ENCODE measurements around the gene IGFBPL1. TPM values are rescaled to one million over a fixed set of nuclear protein-coding genes. Genes with fewer than 3 reads are reported as not detected.

IGFBPL1 gene
- total and polyA plus RNA-seq, 10 of the 15 experiments (the other 5 are each of a cell fraction or from before 2014, with no cell fraction given) = 0.25 TPM; not detected in 9

DNA sequence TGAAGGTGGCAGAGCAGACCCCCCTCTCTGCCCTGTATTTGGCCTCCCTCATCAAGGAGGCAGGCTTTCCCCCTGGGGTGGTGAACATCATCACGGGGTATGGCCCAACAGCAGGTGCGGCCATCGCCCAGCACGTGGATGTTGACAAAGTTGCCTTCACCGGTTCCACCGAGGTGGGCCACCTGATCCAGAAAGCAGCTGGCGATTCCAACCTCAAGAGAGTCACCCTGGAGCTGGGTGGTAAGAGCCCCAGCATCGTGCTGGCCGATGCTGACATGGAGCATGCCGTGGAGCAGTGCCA lies 27.9 kb downstream of the IGFBPL1 start:
- Histone ChIP-seq H3K9me3 (replicated peaks; ENCODE audit: control insufficient read depth, insufficient read depth, low read length) (no peaks in the 10 kb centered on the region), H3K79me2 (ENCODE audit: control insufficient read depth, insufficient read depth, low read length) (peaks cover 10% of the 10 kb centered on the region), H3K4me1 (ENCODE audit: control insufficient read depth, insufficient read depth, low read length) (peaks cover 3% of the 10 kb centered on the region; the same call in 1 of the 2 replicates), H3K4me2 (ENCODE audit: control insufficient read depth, insufficient read depth) (no peak overlapping the region), H3K4me3 (no peak overlapping the region), H3K27ac (ENCODE audit: control insufficient read depth, insufficient read depth) (no peak overlapping the region), H2AFZ (ENCODE audit: control insufficient read depth, low read depth, low read length) (no peak overlapping the region), H4K20me1 (ENCODE audit: control insufficient read depth, insufficient read depth) (no peaks in the 10 kb centered on the region), H3K27me3 (replicated peaks in 1 of 2; ENCODE audit: control insufficient read depth in 2 of 2, insufficient read depth in 2 of 2, low read length in 1 of 2) (no peaks in the 10 kb centered on the region), H3K9ac (ENCODE audit: control insufficient read depth, insufficient read depth, low read length) (no peak overlapping the region), H3K36me3 (ENCODE audit: control insufficient read depth in 2 of 2, insufficient read depth in 2 of 2, low read length in 1 of 2) (peaks cover 2 to 4% of the 10 kb centered on the region in 2 experiments; a peak in 3 of 4 replicates)
- WGBS (ENCODE audit: insufficient coverage, insufficient replicate concordance, low lambda C conversion rate, missing lambda C conversion rate) = 89% methylated on average over 10 of the region's 10 CpGs
- TF ChIP-seq, protein P1, sequence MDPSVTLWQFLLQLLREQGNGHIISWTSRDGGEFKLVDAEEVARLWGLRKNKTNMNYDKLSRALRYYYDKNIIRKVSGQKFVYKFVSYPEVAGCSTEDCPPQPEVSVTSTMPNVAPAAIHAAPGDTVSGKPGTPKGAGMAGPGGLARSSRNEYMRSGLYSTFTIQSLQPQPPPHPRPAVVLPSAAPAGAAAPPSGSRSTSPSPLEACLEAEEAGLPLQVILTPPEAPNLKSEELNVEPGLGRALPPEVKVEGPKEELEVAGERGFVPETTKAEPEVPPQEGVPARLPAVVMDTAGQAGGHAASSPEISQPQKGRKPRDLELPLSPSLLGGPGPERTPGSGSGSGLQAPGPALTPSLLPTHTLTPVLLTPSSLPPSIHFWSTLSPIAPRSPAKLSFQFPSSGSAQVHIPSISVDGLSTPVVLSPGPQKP (IDR thresholded peaks at IDR 0.05; ENCODE audit: low read depth, low read length) = no peak
- no peak for TF ChIP-seq ETV6 (conservative IDR thresholded peaks at IDR 0.05 in 1 of 2, IDR thresholded peaks at IDR 0.05 in 1 of 2; ENCODE audit: borderline replicate concordance in 1 of 2, low read depth in 1 of 2)
- TF ChIP-seq, protein P2, sequence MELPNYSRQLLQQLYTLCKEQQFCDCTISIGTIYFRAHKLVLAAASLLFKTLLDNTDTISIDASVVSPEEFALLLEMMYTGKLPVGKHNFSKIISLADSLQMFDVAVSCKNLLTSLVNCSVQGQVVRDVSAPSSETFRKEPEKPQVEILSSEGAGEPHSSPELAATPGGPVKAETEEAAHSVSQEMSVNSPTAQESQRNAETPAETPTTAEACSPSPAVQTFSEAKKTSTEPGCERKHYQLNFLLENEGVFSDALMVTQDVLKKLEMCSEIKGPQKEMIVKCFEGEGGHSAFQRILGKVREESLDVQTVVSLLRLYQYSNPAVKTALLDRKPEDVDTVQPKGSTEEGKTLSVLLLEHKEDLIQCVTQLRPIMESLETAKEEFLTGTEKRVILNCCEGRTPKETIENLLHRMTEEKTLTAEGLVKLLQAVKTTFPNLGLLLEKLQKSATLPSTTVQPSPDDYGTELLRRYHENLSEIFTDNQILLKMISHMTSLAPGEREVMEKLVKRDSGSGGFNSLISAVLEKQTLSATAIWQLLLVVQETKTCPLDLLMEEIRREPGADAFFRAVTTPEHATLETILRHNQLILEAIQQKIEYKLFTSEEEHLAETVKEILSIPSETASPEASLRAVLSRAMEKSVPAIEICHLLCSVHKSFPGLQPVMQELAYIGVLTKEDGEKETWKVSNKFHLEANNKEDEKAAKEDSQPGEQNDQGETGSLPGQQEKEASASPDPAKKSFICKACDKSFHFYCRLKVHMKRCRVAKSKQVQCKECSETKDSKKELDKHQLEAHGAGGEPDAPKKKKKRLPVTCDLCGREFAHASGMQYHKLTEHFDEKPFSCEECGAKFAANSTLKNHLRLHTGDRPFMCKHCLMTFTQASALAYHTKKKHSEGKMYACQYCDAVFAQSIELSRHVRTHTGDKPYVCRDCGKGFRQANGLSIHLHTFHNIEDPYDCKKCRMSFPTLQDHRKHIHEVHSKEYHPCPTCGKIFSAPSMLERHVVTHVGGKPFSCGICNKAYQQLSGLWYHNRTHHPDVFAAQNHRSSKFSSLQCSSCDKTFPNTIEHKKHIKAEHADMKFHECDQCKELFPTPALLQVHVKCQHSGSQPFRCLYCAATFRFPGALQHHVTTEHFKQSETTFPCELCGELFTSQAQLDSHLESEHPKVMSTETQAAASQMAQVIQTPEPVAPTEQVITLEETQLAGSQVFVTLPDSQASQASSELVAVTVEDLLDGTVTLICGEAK (IDR thresholded peaks at IDR 0.05; ENCODE audit: borderline replicate concordance) = no peak
- no peak for TF ChIP-seq NFIC (IDR thresholded peaks at IDR 0.05; ENCODE audit: low read depth, low read length)
- TF ChIP-seq, protein P3, sequence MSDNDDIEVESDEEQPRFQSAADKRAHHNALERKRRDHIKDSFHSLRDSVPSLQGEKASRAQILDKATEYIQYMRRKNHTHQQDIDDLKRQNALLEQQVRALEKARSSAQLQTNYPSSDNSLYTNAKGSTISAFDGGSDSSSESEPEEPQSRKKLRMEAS (IDR thresholded peaks at IDR 0.05; ENCODE audit: low read depth, low read length) = no peak
- POLR2A ChIA-PET = no interaction called here
- FAIRE-seq (no peak), DNase-seq (ENCODE audit: low read depth, low spot score) (no peak), ATAC-seq (no peak)
- RAD21 ChIA-PET (ENCODE audit: unreplicated experiment) = no interaction called here
- intact Hi-C loops (cut with micrococcal nuclease; ENCODE audit: unreplicated experiment) = no loop called here
- in situ Hi-C loops (cut with MboI) = loop anchor here (5.0 kb wide), 1 partner anchor 489 kb away; no protein-coding TSS in a partner anchor
- SMC1A ChIA-PET (ENCODE audit: uncharacterized antibody, unreplicated experiment) = no interaction called here
- no TSS peak for BruUV-seq (replicated peaks)
- CTCF ChIA-PET = no interaction called here
